ENCODE data around the gene CFAP74. TPM values are rescaled to one million over a fixed set of nuclear protein-coding genes. Genes with fewer than 3 reads are reported as not detected.

CFAP74 gene
- total RNA-seq, 6 experiments from 2014 or later: 0.16 to 3.5 (median 0.32) TPM; not detected in 1

DNA sequence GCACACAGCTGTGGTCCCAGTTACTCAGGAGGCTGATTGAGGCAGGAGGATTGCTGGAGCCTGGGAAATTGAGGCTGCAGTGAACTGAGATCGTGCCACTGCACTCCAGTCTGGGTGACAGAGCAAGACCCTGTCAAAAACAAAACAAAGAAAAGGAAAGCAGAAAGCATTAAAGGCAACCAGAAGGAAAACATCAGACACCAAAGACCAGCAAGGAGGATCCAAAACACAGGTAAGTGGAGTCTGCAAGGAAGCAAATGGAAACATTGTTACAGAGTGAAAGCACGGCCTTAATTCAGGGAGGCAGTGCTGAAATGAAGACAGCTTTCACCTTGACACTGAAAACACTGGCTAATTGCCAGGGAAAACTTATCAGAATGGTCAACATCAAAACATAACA, 40.8 kb downstream of the CFAP74 start:
- ATAC-seq (no peak), DNase-seq (no peak)
- H3K27ac ChIP-seq: no peak overlapping the region
- no peaks in the 10 kb centered on the region for H3K9me3 ChIP-seq
- TF ChIP-seq CTCF (IDR thresholded peaks at IDR 0.05): no peak
- no peak for TF ChIP-seq POLR2A (IDR thresholded peaks at IDR 0.05)
- WGBS (ENCODE audit: insufficient coverage, low coverage, low lambda C conversion rate, missing lambda C conversion rate): 71% methylated on average over 2 of the region's 2 CpGs
- no peaks in the 10 kb centered on the region for H3K36me3 ChIP-seq
- intact Hi-C loops (cut with DNase I): loop anchor here (5.0 to 10.0 kb wide), 2 partner anchors 62 to 80 kb away; no protein-coding TSS in a partner anchor
- H3K4me1 ChIP-seq: no peaks in the 10 kb centered on the region
- H3K27me3 ChIP-seq: no peaks in the 10 kb centered on the region
- H3K4me3 ChIP-seq: no peak overlapping the region

DNA sequence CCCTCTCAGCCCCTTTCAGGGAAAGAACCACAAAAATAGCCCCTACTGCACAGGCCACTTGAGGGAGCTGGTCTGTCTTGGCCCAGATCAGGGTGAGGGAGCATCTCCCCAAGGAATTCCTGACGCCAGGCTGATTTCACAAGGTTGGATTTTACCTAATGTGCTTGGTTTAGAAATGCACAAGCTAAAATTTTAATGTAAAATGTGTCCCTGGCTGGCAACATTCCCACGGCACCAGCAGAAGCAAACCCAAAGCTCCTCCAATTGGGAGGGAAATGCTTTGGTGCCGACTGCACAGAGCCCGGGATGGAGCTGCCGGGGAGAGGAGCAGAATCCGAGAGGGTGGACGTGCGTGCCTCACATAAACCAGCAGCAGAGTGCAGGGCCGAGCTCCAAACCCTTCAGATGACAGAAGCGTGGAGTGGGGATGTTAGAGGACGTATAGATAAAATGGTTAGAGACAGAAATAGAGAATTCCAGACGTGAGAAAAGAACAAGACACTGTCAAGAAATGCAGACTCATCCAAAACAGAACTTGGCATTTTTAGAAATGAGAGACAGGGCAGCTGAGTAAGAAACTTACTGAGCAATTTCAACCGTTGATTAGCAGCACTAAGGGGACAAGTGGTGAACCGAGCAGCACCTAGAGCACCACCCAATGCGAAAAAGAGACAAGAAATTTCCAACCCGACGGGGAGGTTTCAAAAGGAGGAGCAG, 42.9 kb downstream of the CFAP74 start:
- intact Hi-C loops (cut with DNase I): loop anchor here (5.0 to 10.0 kb wide), 2 partner anchors 64 to 82 kb away; no protein-coding TSS in a partner anchor
- Histone ChIP-seq H3K4me3 (no peak overlapping the region), H3K27ac (no peak overlapping the region), H3K4me1 (no peaks in the 10 kb centered on the region), H3K9me3 (no peaks in the 10 kb centered on the region), H3K36me3 (no peaks in the 10 kb centered on the region), H3K27me3 (no peaks in the 10 kb centered on the region)
- no peak for ATAC-seq
- no peak for DNase-seq
- TF ChIP-seq POLR2A (IDR thresholded peaks at IDR 0.05) (no peak), CTCF (IDR thresholded peaks at IDR 0.05) (no peak)
- WGBS (ENCODE audit: insufficient coverage, low coverage, low lambda C conversion rate, missing lambda C conversion rate): 44% methylated on average over 15 of the region's 17 CpGs

- H3K4me1 ChIP-seq: no peaks in the 10 kb centered on the region
- peak; percentile 79 to 89 (median 88) for ATAC-seq
- H3K4me3 ChIP-seq: no peak overlapping the region
- no peaks in the 10 kb centered on the region for H3K27me3 ChIP-seq
- H3K36me3 ChIP-seq: no peaks in the 10 kb centered on the region
- intact Hi-C loops (cut with DNase I): loop anchor here (5.0 to 10.0 kb wide), 2 partner anchors 65 to 82 kb away; no protein-coding TSS in a partner anchor
- 13% methylated on average over 9 of the region's 23 CpGs for WGBS (ENCODE audit: insufficient coverage, low coverage, low lambda C conversion rate, missing lambda C conversion rate)
- peak; percentile 86 to 90 (median 87) for DNase-seq
- no peaks in the 10 kb centered on the region for H3K9me3 ChIP-seq
- no peak overlapping the region for H3K27ac ChIP-seq
- TF ChIP-seq POLR2A (IDR thresholded peaks at IDR 0.05): no peak
- TF ChIP-seq CTCF (IDR thresholded peaks at IDR 0.05): peak; percentile 81 to 91 (median 86)
These were observed 43.6 kb downstream of the CFAP74 start for GRCh38 chr1:1959840-1960479.

DNA sequence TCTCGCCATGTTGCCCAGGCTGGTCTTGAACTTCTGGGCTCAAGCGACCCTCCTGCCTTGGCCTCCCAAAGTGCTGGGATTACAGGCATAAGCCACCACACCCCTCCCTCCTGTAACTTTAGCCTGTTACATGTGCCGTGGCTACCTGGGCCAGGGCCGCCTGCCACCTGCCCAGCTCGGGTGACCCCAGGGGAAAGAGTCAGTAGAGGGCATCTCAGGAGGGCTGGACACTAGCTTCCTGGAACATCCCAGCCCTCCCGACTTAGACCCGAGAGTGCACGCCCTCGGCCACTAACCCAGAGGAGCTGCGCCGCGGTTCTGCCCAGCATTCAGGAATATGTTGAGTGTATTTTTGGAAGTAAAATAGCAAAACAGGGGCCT, 44.1 kb downstream of the CFAP74 start:
- Histone ChIP-seq H3K36me3 (no peaks in the 10 kb centered on the region), H3K9me3 (no peaks in the 10 kb centered on the region), H3K4me1 (no peaks in the 10 kb centered on the region), H3K27ac (no peak overlapping the region), H3K27me3 (no peaks in the 10 kb centered on the region), H3K4me3 (no peak overlapping the region)
- WGBS (ENCODE audit: insufficient coverage, low coverage, low lambda C conversion rate, missing lambda C conversion rate): 40% methylated on average over 5 of the region's 12 CpGs
- no peak for TF ChIP-seq CTCF (IDR thresholded peaks at IDR 0.05)
- TF ChIP-seq POLR2A (IDR thresholded peaks at IDR 0.05): no peak
- intact Hi-C loops (cut with DNase I): loop anchor here in 1 of 2 donors (5.0 kb wide), 1 partner anchor 83 kb away; no protein-coding TSS in a partner anchor
- ATAC-seq: no peak
- no peak for DNase-seq
